ENCODE measurements around the gene KLF1.
"Not testable (repeated sequence)": the region's sequence is repeated elsewhere in the genome, so short reads cannot be mapped to it uniquely, and the experiment has no call there.

KLF1 gene

GRCh38 chr19:12886969-12887747, at the start of gene KLF1:
Gene KLF1, minus strand, starts transcription at chr19:12887201. Its CDS starts 61 bp downstream, at chr19:12887140.
- no peak for DNase-seq (ENCODE audit: low read depth in 2 of 2)

GRCh38 chr19:12936582-12936981, 49.6 kb upstream of the KLF1 start:
- no peak for DNase-seq (ENCODE audit: low read depth in 2 of 2)

GRCh38 chr19:12935071-12935470, 48.1 kb upstream of the KLF1 start:
- DNase-seq (ENCODE audit: low read depth in 2 of 2) = no peak

- peak; percentile 73 to 82 for DNase-seq (ENCODE audit: low read depth in 2 of 2)
Measured at GRCh38 chr19:12933287-12934072, 46.5 kb upstream of the KLF1 start, which contains the start of gene FARSA. Gene FARSA, minus strand, starts transcription at chr19:12933711. Its CDS starts 15 bp downstream, at chr19:12933696.

GRCh38 chr19:12932392-12933286, 45.6 kb upstream of the KLF1 start:
- no peak for DNase-seq (ENCODE audit: low read depth in 2 of 2)

GRCh38 chr19:12930002-12930645, 43.1 kb upstream of the KLF1 start:
- no peak for DNase-seq (ENCODE audit: low read depth in 2 of 2)

- DNase-seq (ENCODE audit: low read depth in 2 of 2) = no peak
Measured at GRCh38 chr19:12924621-12925310, 37.8 kb upstream of the KLF1 start.

GRCh38 chr19:12922959-12923358, 36.0 kb upstream of the KLF1 start:
- DNase-seq (ENCODE audit: low read depth in 2 of 2) = no peak

GRCh38 chr19:12921047-12921446, 34.0 kb upstream of the KLF1 start:
- DNase-seq (ENCODE audit: low read depth in 2 of 2) = no peak

- no peak for DNase-seq (ENCODE audit: low read depth in 2 of 2)
Measured at GRCh38 chr19:12918253-12918652, 31.3 kb upstream of the KLF1 start.

GRCh38 chr19:12915860-12916259, 28.9 kb upstream of the KLF1 start:
- not testable (repeated sequence) for DNase-seq (ENCODE audit: low read depth in 2 of 2)

GRCh38 chr19:12913851-12914690, 27.1 kb upstream of the KLF1 start:
- no peak for DNase-seq (ENCODE audit: low read depth in 2 of 2)

- no peak for DNase-seq (ENCODE audit: low read depth in 2 of 2)
Measured at GRCh38 chr19:12913011-12913561, 26.1 kb upstream of the KLF1 start.

- DNase-seq (ENCODE audit: low read depth in 2 of 2) = no peak
Measured at GRCh38 chr19:12912571-12912970, 25.6 kb upstream of the KLF1 start.

- DNase-seq (ENCODE audit: low read depth in 2 of 2) = no peak
Measured at GRCh38 chr19:12907166-12907565, 20.2 kb upstream of the KLF1 start.

GRCh38 chr19:12899891-12900518, 13.0 kb upstream of the KLF1 start:
- no peak for DNase-seq (ENCODE audit: low read depth in 2 of 2)

- DNase-seq (ENCODE audit: low read depth in 2 of 2) = no peak
Measured at GRCh38 chr19:12896460-12896859, 9.5 kb upstream of the KLF1 start.

- no peak for DNase-seq (ENCODE audit: low read depth in 2 of 2)
Measured at GRCh38 chr19:12893582-12893981, 6.6 kb upstream of the KLF1 start.

- DNase-seq (ENCODE audit: low read depth in 2 of 2) = no peak
Measured at GRCh38 chr19:12891553-12892021, 4.6 kb upstream of the KLF1 start.
